ENCODE results near the gene KLHL24.
"Not testable (repeated sequence)": the region's sequence is repeated elsewhere in the genome, so short reads cannot be mapped to it uniquely, and the experiment has no call there.

KLHL24 gene

DNA sequence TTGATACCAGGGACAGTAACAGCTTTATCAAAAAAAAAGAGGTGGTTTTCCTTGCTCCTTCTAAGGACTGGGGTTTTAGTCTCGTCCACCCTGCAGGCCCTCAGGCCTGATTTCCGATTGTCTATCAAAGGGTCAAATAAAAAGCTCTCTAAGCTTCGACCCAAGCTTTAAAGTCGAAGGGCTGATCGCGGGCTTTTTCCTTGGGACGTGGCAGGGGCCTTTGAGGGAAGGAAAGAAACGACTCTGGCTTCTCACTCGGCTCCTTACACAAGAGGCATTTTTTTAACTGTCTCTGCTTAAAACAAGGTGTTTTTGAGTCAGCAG lies 354 bp upstream of the KLHL24 start:
- DNase-seq (ENCODE audit: low spot score) = no peak

DNA sequence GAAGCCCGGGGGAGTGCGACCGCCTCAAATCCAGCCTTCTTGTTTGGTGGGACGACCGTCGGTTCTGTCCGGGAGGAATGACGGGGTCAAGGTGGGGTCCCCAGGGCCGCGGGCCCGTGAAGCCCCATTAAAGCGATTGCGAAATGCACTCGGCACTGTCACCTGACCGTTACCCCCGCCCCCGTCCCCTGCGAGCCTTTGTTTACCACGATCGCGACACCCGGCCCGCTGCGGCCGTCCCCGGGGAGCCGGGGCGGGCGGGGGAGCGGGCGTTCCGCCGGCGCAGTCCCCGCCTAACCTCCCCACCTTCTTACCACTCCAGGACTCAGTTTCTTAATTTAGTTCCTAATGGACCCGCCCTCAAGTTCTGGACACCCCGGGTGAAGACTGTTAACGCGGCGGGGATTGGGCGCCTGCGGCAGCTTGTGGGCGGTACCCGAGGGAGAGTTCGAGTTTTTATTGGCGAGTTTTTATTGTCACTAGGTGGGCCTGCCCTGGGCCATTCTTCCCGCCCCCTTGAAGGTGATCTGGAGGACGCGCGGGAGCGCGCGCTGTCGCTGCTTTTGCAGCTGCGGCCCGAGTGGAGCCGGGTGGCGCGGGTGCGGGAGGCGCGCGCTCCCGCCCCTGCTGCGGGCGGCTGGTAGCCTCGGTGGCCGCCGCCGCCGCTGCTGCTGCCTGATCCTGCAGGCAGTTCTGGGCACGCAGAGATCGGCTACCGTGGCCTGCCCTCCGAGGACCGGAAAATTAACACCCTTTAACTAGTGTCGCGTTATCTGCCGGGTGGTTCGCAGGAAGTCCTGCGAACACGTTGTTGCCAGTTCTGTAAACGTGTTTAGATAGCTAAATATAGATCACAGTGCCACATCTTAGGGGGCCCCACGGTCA lies 1.0 kb downstream of the KLHL24 start:
- peak; percentile 91 for DNase-seq (ENCODE audit: low spot score)

DNA sequence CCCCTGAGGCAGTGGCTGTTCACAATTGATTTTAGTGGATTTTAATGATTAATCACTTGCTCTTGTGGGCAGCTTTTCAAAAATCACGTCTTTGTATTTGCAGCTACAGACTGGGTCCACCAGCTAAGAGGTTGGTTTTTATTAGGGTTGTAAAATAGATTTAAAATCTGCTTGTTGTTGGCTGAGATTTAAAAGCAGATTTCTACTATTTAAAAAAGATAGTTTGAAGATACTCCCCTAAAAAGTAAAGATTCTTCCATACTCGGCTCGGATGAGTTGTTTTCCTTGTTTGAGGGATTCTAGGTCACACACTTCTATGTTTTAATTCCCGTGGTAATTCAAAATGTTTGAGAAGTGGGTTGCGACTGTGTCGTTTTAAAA lies 1.7 kb downstream of the KLHL24 start:
- no peak for DNase-seq (ENCODE audit: low spot score)

DNA sequence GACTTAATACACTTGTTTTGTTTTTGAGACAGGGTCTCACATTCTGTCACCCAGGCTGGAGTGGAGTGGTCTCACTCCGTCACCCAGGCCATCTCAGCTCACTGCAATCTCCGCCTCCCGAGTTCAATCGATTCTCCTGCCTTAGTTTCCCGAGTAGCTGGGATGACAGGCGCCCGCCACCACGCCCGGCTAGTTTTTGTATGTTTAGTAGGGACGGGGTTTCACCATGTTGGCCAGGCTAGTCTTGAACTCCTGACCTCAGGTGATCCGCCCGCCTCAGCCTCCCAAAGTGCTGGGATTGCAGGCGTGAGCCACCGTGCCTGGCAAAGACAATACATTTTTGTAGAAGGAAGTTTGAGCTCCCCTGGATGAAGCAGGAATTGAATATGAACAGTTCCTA lies 2.2 kb downstream of the KLHL24 start:
- not testable (repeated sequence) for DNase-seq (ENCODE audit: low spot score)

DNA sequence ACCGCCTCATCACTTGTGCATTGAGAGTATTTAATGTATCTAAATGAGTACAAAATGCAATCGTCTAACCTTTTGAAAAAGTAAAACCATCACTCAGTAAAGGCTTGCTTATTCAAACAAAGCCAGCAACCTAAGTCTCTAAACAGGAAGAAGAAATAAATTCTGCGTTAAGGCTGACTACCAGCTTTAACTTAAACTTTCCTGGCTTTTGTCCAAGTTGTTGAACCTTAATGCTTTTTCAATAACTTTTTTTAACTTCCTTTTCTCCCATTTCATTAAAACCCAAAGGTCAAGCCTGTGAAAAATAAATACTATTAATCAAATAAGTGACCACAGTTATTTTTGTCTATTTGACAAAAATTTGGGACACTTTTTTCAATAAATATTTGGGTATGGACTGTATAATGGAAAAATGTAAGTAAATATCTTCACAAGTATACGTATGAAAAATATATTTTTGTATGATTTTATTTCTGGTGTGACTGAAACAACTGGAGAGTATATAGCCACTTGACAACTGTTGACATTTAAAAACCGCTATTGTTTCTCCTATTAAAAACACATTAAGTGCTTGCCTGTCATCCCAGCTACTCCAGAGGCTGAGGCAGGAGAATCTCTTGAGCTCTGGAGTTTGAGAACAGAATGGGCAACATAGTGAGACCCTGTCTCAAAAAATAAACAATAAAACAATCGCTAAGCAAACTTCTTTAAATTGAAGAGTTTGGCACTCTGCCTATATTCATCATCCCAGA lies 2.9 kb downstream of the KLHL24 start:
- DNase-seq (ENCODE audit: low spot score) = no peak

DNA sequence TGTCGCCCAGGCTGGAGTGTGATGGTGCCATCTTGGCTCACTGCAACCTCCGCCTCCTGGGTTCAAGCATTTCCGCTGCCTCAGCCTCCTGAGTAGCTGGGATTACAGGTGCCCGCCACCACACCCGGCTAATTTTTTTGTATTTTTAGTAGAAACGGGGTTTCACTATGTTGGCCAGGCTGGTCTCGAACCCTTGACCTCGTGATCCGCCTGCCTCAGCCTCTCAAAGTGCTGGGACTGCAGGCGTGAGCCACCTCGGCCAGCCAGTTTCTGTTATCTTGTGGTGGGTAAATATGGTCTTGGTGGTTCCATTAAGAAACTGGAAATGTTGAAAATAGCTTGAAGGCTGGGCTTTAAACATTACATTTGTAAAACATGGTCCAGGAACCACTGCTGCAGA lies 5.2 kb downstream of the KLHL24 start:
- not testable (repeated sequence) for DNase-seq (ENCODE audit: low spot score)

DNA sequence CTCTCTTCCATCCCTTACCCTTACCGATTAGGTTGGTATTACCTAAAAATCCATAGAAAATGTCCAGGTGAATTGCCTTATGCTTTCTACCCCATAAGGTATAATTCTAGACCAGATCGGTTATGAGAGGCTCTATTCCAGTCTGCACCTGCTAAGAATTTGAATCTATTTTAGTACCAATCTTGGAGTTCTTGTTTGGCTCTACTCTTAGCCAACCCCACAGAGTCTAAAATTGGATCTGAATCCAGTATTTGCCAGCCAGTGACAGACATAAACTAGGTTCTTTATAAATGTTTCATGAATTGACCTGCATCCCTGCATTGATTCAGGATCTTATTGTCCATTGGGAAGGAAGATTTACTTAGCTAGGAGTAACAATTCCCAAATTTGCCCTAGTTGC lies 6.5 kb downstream of the KLHL24 start:
- DNase-seq (ENCODE audit: low spot score) = no peak

DNA sequence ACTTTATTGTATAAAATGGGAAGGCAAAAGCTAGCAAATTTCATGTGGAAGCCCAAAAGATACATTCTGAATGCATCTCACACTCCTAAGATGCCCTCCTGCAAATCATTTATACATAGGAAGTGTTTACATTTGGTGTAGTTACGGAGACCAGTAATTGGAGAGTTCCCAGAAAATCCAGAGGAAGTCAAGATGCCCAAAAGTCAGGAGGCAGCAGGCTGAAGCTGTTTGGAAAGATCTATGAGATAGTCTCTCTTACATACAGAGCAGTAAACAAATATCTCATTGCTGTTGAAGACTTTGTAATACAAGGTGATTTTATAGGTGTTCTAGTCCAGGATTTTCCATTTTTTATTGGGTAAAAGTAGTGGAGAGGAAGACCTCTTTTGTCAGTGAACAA lies 8.8 kb downstream of the KLHL24 start:
- DNase-seq (ENCODE audit: low spot score) = no peak

DNA sequence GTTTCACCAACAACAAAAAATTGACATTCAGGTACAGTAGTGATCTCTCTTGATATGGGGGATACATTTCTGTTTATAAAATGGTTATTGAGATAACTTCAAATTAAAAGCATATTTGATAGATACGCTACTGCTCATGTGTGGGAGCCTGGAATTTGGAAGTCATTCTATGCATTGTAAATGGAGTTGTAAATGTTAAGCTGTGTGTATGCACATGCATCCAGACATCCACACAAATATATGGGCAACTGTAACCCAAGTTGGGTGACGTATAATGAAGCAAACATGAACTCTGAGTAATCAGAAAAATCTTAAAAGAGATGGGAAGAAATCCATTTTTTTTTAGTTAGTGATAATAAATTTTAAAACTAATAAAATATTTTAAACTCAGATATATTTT lies 9.8 kb downstream of the KLHL24 start:
- no peak for DNase-seq (ENCODE audit: low spot score)

DNA sequence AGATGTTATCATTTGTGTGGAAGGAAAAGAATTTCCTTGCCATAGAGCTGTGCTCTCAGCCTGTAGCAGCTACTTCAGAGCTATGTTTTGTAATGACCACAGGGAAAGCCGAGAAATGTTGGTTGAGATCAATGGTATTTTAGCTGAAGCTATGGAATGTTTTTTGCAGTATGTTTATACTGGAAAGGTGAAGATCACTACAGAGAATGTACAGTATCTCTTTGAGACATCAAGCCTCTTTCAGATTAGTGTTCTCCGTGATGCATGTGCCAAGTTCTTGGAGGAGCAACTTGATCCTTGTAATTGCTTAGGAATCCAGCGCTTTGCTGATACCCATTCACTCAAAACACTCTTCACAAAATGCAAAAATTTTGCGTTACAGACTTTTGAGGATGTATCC lies 15.1 kb downstream of the KLHL24 start:
- no peak for DNase-seq (ENCODE audit: low spot score)

DNA sequence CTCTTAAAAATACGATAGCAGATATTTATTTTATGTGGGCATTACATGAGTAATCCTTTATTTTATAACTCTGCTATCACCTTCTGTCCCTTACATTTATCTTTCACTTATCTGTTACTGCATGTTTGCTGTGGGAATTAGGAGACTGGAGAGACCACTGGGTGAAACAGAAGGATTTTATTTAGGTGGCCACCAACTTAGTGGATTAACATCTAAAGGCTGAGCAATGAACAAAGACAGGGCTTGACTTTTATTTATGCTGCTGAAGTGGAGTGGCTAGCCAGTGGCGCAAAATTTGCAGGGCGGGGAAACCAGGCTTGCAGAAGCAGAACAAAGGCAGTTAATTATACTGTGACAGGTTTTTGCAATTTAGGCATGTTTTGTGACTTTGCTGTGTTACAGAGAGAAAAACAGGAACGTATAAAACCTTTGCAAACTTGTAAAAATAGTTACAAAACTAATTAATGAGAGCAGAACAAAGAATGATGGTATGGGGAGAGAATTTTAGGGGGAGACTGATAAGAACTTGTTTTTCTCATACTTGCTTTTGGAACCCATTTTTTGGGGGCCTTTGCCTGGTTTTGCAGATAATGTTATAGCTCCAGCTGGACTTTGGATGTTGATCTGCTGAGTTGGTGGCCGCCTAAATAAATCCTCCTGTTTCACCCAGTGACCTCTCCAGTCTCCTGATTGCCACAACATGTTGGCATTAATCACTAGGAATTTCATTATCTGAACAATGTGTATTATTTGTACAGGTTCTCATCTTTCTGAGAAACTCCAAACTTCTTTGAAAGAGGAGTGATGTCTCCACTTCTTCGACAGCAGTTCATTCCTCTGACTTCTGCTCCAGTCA lies 18.0 kb downstream of the KLHL24 start:
- no peak for DNase-seq (ENCODE audit: low spot score)

DNA sequence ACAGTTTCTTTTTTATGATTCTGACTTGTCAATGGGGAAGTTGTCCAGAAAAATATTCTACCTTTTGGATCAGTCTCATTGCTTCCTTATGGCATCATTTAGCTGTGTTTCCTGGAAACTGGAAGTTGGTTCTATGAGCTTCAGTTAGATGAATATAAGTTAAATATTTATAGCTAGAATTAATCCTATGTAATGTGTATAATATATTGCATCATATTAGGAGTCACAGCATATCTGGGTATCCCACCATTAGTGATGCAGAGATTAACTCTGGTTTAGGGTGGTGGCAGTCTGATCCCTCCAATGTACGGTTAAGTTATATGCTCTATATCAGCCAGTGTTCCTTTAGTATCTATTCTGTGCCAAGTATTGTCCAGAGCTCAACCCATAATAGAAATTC lies 19.3 kb downstream of the KLHL24 start:
- no peak for DNase-seq (ENCODE audit: low spot score)

DNA sequence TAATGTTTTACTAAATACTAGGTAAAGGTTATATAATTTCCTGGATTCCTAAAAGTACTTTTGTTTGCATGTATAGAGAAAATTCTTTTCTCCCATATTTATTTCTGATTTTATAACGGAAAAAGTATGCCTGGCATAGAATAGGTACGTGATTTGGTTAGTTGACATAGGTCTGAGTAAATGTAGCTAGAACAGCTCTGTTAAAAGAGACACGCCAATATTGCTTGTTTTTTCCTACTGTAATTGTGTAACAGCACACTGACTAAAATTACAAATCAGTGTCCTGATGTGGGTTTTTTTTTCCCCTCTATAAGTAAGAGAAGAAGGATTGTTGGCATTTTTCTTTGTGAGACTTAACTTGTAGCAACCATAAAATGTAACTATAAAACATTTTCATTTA lies 26.7 kb downstream of the KLHL24 start:
- DNase-seq (ENCODE audit: low spot score) = no peak

DNA sequence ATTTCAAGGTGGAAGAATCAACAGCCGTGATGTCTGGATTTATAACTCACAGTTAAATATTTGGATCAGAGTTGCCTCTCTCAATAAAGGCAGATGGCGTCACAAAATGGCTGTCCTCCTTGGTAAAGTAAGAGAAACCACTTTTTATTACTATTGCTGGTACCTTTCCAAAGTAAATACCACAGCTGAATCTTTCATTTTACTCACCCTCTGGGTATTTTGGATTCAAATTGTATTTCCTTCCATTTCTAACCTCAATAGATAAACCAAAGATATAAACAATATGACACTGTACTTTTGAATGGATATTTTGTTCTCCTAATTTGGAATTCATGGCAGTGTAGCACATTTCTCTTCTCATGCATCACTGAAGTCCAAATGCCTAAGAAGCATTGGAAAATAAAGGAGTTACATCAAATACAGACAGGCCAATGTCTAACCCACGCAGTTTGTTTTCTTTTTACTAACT lies 29.5 kb downstream of the KLHL24 start:
- no peak for DNase-seq (ENCODE audit: low spot score)

DNA sequence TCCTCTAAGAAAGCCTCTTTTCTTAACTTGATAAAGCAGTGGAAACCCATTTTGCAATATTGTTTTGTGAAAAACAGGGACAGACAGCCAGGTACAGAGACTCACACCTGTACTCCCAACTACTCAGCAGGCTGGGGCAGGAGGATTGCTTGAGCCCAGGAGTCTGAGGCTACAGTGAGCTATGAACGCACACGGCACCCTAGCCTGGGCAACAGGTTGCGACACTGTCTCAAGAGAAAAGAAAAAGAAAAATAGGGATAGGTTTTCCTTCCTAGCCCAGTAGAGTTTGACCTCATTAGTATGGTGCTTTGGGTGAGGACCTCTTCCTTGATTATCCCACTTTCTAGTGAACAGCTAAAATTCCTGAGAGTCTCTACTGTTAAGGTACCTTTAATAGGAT lies 44.6 kb downstream of the KLHL24 start:
- no peak for DNase-seq (ENCODE audit: low spot score)

DNA sequence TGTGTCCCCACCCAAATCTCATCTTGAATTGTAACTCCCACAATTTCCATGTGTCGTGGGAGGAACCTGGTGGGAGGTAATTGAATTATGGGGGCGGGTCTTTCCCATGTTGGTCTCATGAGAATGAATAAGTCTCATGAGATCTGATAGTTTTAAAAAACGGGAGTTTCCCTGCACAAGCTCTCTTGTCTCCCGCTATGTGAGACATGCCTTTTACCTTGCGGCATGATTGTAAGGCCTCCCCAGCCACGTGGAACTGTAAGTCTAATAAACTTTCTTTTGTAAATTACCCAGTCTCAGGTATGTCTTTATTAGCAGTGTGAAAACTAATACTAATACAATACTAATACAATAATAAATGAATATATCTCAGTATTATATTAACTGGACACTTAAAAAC lies 52.3 kb downstream of the KLHL24 start:
- DNase-seq (ENCODE audit: low spot score) = no peak

DNA sequence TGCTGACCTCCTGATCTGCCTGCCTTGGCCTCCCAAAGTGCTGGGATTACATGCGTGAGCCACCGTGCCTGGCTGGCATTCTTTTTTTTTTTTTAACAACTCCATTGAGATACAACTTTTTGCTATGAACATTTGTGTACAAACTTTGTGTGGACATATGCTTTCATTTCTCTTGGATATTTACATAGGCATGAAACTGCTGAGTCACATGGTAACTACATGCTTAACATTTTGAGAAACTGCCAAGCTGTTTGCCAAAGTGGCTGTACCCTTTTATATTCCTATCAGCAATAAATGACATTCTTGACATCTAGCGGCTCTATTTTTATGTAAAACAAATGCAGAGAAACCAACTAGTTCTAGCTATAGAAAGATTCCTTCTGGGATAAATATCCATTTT lies 53.5 kb downstream of the KLHL24 start:
- DNase-seq (ENCODE audit: low spot score) = no peak

DNA sequence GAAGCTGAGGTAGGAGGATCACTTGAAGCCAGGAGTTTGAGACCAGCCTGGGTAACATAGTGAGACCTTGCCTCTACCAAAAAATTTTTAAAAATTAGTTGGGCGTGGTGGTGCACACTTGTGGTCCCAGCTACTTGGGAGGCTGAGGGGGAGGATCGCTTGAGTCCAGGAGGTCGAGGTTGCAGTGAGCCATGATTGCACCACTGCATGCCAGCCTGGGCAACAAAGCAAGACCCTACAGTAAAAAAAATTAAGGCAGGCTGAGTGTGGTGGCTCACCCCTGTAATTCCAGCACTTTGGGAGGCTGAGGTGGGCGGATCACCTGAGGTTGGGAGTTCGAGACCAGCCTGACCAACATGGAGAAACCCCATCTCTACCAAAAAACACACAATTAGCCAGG lies 54.2 kb downstream of the KLHL24 start:
- DNase-seq (ENCODE audit: low spot score) = not testable (repeated sequence)

DNA sequence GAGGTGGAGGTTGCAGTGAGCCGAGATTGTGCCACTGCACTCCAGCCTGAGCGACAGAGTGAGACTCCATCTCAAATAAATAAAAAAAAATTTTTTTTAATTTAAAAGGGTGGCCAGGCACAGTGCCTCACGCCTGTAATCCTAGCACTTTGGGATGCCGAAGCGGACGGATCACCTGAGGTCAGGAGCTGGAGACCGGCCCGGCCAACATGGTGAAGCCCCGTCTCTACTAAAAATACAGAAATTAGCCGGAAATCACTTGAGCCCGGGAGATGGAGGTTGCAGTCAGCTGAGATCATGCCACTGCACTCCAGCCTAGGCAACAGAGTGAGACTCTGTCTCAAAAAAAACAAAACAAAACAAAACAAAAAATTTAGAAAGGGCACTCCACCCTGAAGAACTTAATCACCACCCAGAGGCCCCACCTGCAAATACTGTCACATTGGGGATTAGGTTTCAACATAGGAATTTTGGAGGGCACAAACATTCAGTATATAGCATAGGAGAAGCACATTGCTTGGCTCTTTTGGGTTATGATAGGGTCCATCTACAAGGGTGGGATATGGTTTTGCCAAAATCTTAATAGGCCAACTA lies 55.1 kb downstream of the KLHL24 start:
- DNase-seq (ENCODE audit: low spot score) = no peak

DNA sequence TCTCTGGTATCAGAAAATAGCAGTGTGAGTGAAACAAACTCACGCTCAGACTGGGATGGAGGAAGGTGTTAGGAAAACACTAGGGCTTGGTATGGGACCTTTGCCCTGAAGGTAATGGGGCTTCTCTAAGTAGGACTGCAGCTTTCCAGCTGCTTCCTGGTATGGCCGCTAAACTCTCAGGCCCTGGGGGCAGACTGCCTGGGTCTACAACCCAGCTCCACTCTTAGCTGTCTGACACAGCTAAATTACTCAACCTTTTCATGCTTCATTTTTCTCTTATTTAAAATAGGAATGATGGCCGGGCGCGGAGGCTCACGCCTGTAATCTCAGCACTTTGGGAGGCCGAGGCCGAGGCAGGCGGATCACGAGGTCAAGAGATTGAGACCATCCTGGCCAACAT lies 57.0 kb downstream of the KLHL24 start:
- DNase-seq (ENCODE audit: low spot score) = no peak

DNA sequence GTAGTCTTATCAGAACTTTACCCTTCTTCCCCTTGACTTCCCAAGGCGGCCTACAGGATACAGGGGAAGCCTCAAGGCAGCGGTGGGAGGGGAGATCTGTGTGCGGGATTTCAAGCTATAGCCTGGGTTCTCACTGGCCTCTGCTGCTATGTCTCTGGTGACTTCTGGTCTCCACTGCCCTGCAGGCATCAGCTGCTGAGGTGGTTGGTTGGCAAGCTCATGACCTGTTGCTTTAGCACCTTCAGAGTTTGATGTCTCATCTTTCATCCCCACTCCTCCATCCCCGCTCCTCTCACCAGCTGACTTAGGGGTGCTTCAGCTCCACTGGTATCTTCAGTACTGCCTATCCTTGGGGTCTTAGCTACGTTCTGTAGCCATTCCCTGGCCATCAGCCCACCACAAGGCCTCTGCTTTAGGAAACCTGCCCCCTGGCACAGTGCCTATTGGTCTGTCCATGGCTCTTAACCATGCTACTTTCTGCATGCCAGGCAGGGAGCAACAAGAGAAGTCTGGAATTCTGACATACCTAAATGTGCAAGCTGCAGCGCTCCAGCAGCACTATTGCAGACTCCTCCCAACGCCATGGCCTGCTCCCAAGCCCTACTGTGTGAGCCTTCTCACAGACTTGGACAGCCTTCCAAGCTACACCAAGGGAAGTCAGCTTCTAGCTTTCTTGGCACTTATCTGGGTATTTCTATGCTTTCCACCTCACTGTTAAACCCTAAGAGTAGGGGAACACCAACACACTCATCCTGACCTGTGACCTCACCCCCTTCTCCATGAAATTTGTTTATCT lies 60.3 kb downstream of the KLHL24 start:
- DNase-seq (ENCODE audit: low spot score) = no peak
